ENCODE results near the gene ENPP6.
"Not testable (repeated sequence)": the region's sequence is repeated elsewhere in the genome, so short reads cannot be mapped to it uniquely, and the experiment has no call there.

ENPP6 gene

GRCh38 chr4:184146951-184147350 is 70.7 kb downstream of the ENPP6 start:
- no peak for DNase-seq

- DNase-seq, result no peak
Observed at GRCh38 chr4:184145596-184145995, 72.1 kb downstream of the ENPP6 start.

- DNase-seq, result no peak
Observed at GRCh38 chr4:184143770-184144564, 73.7 kb downstream of the ENPP6 start.

- no peak for DNase-seq
Observed at GRCh38 chr4:184142121-184143000, 75.3 kb downstream of the ENPP6 start.

- DNase-seq, result not testable (repeated sequence)
Observed at GRCh38 chr4:184140901-184141300, 76.8 kb downstream of the ENPP6 start.

DNA sequence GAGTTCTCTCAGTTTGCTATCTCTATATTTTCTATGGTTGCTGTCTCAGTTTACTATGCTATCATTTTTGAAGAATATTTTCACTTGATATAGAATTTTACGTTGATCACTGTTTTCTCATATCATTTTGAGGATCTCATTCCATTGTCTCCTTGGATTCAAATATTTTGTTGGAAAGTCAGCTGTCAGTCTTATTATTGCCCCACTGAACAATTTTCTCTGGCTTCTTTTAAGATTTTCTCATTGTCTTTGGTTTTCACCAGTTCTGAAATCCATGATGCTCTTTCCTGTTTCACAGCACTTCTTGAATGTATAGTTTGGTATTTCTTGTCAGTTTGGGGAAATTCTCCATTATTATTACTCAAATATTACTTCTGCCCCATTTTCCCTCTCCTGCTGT is 81.1 kb downstream of the ENPP6 start:
- DNase-seq, result no peak

- DNase-seq, result no peak
Observed at GRCh38 chr4:184126800-184127199, 90.9 kb downstream of the ENPP6 start.

- no peak for DNase-seq
Observed at GRCh38 chr4:184122631-184123408, 94.9 kb downstream of the ENPP6 start.

- DNase-seq, result no peak
Observed at GRCh38 chr4:184120549-184121127, 97.0 kb downstream of the ENPP6 start.

GRCh38 chr4:184117662-184118199 is 99.9 kb downstream of the ENPP6 start:
- no peak for DNase-seq

- no peak for DNase-seq
Observed at GRCh38 chr4:184115399-184115798, 102.3 kb downstream of the ENPP6 start.

GRCh38 chr4:184114431-184114830 is 103.2 kb downstream of the ENPP6 start:
- no peak for DNase-seq

DNA sequence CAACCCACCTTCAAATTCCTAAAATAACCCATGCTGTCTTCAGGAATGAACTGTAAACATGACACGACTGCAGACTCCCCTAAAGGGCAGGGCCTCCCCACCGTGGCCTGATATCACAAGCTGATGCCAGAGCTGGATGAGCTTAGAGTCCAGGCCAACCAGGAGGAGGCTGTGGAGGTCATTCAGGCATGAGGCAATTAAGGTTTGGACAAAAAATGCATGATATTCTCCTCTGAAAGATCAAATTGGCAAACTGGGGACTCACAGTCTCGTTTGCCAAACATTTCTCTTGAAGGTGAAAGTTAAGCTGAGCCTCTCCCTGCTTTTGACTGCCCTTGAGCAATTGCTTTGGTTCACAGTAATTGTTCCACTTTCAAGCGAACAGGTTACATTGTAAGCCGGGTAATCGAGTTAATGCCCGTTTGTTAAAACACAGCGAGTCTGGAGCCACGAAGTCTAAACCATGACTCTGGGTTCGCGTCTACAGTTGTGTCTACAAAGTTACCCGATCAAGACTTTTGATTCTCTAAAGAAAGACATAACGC is 105.6 kb downstream of the ENPP6 start:
- no peak for DNase-seq

GRCh38 chr4:184111233-184111832 is 106.3 kb downstream of the ENPP6 start:
- DNase-seq, result no peak

- no peak for DNase-seq
Observed at GRCh38 chr4:184110452-184111224, 107.0 kb downstream of the ENPP6 start.

DNA sequence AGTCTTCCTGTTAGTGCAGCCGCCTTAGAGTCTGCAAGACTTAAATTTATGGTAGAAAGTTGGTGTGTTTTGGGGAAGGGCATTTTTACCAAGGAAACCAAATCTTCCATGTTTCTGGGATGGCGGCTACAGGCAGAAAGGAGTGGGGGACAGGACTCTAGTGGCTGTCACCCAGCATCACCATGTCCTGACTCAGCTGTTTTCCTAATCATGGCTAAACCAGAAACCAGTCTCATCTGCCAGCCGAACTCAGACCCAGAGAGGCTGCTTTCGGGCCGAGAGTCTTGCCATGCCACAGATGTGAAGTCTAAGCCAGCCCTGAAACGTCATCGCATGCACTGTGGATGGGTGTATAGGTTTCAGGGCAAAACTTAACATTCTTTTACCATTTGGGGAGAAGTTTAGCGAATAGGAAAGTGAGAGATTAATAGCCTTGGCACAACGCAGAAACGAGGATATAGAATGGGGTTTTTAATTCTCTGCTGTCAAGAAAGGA is 109.6 kb downstream of the ENPP6 start:
- DNase-seq, result no peak

GRCh38 chr4:184104419-184105101 is 113.1 kb downstream of the ENPP6 start:
- no peak for DNase-seq

GRCh38 chr4:184103527-184104264 is 114.0 kb downstream of the ENPP6 start:
- DNase-seq, result no peak

GRCh38 chr4:184102927-184103326 is 114.7 kb downstream of the ENPP6 start:
- DNase-seq, result no peak

Measured in NCI-H187 treated with DMSO at 0.1 percent for 48 hours (cell line).